Stimulated activated CD4-positive, alpha-beta T cell treated with anti-CD3 and anti-CD28 coated beads, Interleukin-15, amount 100 ng/mL, for 48 hours (primary cell): ENCODE data around the gene SURF1.
"Not testable (repeated sequence)": the region's sequence is repeated elsewhere in the genome, so short reads cannot be mapped to it uniquely, and the experiment has no call there.

Experiments
- DNase-seq, 2 donors: peaks; one replicate each; pipeline ENCODE4 v3.0.0-alpha.2; 2020; ENCODE audit warnings: low read depth in 2 of 2

SURF1 gene

GRCh38 chr9:133356391-133357091 lies at the start of gene SURF1, which contains the start of gene SURF2:
Gene SURF1, minus strand, starts transcription at chr9:133356487. Its CDS starts 34 bp downstream, at chr9:133356453.
Gene SURF2, plus strand, starts transcription at chr9:133356550. Its CDS starts 43 bp downstream, at chr9:133356593.
- DNase-seq, result peak; percentile 78 to 90

GRCh38 chr9:133405508-133406438 lies 49.5 kb upstream of the SURF1 start:
- no peak for DNase-seq

GRCh38 chr9:133404454-133405002 lies 48.2 kb upstream of the SURF1 start:
- DNase-seq, result no peak

DNA sequence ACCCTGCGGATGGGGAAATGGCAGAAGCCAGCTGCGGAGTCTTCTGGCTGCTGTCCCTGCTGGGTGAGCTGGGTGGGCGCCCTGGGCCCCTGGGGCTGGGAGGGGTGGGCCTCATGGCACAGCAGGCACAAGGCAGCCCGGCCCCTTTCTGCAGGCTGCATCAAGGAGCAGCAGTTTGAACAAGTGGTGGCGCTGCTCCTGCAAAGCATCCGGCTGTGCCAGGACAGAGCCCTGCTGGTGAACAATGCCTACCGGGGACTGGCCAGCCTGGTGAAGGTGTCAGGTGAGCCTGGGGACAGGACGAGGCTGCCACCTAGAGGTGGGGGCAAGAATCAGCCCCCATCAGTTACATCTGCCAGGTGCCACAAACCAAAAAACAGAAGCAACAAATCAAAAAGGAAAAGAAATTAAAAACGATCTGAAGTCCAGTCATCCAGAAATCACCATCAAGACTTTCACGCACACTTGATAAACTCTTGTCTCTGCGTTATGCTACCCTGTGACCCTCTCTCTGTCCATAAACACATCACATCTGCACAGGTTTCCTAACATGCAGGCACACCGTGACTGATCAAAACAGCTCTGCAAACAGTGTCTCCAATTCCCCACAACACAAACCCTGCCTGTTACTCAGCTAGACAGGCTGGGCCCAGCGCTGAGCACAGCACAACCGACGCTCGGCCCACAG lies 47.6 kb upstream of the SURF1 start:
- DNase-seq, result peak; percentile 37 to 51

DNA sequence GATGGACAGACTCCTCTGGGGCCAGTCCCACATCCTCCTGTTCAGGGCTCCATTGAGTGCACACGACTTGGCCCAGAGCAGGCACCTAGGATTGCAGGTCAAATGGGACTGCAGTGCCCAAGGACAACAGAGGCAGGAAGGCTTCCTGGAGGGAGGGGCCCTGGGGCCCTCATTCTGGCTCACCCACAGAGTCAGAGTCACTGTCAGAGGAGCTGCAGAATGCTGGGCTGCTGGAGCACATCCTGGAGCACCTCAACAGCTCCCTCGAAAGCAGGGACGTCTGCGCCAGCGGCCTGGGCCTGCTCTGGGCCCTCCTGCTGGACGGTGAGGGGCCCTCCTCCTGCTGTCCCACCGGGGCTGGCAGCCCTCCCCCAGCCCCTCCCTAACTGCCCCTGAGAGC lies 46.4 kb upstream of the SURF1 start:
- DNase-seq, result no peak

GRCh38 chr9:133401588-133401987 lies 45.3 kb upstream of the SURF1 start:
- no peak for DNase-seq

- DNase-seq, result no peak
Observed at GRCh38 chr9:133400292-133400691, 44.0 kb upstream of the SURF1 start.

DNA sequence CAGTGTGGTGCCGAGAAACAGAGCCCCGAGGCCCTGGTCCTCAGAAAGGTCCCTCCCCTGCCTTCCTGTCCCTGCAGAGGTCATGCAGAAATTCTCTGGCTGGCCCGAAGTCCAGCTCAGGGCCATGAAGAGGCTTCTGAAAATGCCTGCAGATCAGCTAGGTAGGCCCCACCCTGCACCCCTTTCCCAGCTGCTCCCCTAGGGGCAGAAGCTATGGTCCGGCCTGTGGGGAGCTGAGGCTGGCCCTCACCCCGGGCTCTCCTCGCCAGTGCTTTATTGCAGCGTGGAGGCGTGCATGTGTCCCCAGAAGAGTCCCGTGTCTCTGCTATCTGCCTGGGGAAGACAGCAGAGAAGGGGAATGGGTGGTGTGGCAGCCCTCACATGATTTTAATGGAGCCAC lies 41.6 kb upstream of the SURF1 start:
- no peak for DNase-seq

DNA sequence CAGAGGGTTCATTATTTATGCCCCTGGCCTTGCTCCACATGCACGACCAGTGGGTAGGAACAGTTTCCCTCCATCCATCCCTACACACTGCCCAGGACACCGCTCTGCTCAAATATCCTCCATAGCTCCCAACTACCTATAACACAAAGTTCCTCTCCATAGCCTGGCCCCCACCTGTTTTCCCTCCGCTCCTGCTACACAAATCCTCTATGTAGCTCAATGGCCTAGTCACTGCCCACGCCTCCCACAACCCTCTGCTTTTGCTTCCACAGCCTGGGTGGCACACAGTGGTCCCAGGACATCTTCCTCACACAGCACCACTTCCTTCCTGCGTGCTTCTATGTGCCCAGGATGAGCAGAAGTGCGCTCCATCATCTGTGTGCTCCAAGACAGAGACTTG lies 41.1 kb upstream of the SURF1 start:
- no peak for DNase-seq

- no peak for DNase-seq
Observed at GRCh38 chr9:133396952-133397351, 40.7 kb upstream of the SURF1 start.

DNA sequence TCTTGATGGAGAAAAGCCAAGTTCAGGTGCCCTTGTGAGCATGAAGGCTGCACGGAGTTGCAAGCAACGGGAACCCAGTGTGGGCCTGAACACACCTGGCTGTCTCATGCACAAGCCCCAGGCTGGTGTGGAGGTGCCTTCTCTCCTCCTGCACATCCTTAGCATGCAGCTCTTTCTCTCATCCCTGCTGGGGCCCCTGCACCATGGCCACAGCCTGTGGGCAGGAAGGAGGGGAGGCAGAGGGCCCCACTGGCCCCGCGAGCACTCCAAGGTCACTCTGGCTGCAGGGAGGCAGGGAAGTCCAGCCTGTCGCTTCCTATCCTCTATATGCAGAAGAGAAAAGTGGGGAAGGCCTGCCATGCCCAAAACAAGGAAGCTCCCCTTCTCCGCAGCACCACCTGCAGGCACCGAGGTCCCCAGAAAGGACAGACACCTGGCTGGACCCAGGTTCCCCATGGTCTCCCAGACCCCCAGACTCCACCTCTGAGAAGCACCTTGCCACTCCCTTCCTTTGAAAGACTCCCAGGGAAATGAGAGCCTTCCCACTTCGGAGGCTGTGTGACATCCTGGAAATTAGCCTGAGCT lies 38.5 kb upstream of the SURF1 start:
- DNase-seq, result no peak

GRCh38 chr9:133393399-133393798 lies 37.1 kb upstream of the SURF1 start:
- no peak for DNase-seq

GRCh38 chr9:133392308-133392707 lies 36.0 kb upstream of the SURF1 start:
- not testable (repeated sequence) for DNase-seq

- DNase-seq, result not testable (repeated sequence)
Observed at GRCh38 chr9:133391449-133391848, 35.2 kb upstream of the SURF1 start.

GRCh38 chr9:133390713-133391112 lies 34.4 kb upstream of the SURF1 start:
- no peak for DNase-seq

GRCh38 chr9:133389562-133389961 lies 33.3 kb upstream of the SURF1 start:
- no peak for DNase-seq

DNA sequence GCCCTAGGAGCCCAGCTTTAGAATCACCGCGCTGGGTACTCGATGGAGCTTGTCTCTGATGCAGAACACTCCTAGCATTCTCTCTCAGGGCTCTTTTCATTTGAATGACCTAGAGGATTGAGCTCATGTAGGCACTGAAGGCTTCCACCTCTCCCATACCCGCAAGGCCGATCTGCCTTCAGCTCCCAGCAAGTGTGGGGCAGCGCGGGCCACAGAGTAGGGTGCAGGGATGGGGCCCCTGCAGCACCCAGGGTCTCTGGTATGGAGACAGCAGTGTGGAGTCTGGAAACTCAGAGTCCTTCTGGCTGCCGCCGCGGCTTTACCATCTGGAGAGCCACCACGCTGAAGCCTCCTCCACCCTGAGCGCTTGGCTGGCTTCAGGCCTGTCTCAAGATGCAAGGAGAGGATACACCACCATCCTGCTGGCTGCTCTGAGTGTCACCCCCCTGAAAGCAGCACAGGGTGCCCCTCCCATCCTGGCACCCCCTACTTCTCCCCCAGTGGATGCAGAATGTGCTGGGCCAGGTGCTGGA lies 32.8 kb upstream of the SURF1 start:
- DNase-seq, result no peak

DNA sequence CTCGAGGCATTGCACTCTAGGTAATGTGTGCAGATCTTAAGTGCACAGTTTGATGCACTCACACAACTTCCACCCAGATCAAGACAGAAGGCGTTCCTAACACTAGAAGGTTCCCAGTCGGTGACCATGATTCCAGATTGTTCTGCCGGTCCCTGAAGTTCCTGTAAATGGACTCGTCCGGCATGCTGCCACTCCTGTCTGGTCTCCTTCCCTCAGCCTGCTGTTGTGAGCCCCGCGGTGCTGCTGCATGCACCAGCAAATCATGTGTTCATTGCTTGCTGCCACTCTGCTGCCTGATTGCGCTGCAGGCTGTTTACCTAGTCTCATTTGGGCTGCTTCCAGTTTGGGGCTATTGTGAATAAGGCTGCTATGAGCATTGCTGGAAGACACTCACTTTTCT lies 31.4 kb upstream of the SURF1 start:
- DNase-seq, result no peak

DNA sequence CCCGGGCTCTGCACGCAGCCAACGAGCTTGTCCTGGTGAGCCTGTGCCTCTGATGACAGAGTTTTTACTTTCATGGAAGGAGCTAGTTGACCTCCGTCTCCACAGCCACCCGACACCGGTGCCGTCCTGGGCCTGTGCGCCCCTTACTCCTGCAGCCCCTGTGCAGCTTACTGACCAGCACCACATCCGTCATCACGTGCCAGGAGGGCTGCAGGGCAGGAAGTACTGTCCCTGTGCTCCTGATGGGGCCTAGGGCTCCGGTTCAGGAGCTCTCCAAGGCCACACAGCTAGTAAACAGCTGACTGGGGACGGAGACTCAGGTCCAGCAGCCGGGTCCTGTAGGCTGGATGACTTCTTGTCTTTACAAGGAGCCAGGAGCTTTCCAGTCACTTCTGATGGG lies 30.1 kb upstream of the SURF1 start:
- DNase-seq, result no peak

DNA sequence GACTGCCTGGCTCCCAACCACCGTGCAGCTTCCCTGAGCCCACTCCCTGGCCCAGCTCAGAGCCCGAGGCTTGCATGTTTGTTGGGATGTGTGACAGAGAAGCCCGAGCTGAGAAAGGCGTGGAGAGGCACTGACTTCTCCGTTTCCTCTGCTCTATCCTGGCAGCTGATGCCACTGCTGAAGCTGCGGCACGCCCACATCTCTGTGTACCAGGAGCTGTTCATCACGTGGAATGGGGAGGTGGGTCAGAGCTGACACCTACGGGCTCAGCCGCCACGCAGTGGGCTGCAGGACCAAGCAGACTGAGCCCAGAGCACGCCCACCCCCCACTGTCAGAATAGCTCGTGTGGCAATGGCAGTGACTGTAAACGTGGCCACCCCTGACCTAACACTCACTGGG lies 29.2 kb upstream of the SURF1 start:
- no peak for DNase-seq

DNA sequence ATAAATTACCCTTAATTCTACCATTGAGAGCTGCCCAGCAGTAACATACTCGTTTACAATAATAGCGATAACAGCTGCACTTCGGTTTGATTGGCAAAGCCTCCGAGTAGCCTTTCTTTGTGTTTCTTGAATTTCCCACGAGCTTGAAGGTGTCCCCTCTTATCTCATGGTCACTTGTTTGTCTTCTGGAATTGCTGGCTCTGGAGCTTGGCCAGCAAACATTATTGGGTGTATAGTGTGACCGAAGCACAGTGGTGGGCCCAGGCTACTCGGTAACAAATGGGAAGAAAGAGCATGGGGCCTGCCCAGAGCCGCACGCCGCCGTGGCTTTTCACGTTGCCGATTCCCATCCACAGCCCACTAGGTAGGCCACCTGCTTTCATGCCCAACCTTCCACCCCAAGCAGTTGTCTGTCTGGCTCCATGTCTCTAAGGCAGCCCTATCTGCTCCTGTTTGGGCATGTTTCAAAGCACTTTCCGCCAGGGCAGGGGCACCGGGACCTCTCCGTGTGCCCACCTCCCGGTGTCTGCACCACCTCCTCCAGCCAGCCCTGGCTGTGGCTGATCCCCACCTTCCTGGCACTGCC lies 28.5 kb upstream of the SURF1 start:
- no peak for DNase-seq
